Mononuclear cell (primary cell): ENCODE measurements around the gene ECEL1. TPM values are rescaled to one million over a fixed set of nuclear protein-coding genes. Genes with fewer than 3 reads are reported as not detected.
"Not testable (repeated sequence)": the region's sequence is repeated elsewhere in the genome, so short reads cannot be mapped to it uniquely, and the experiment has no call there.

Source experiments
- H3K27me3 ChIP-seq: 2 replicates; pipeline ENCODE4 v1.6.0; 2011; ENCODE audit warnings: low read length, control low read depth; ENCODE audit not compliant: insufficient read depth
- H3K4me1 ChIP-seq: 2 replicates; pipeline ENCODE4 v1.5.1; 2011; ENCODE audit warnings: mild to moderate bottlenecking, low read length, control low read depth; ENCODE audit not compliant: insufficient read depth
- H3K4me3 ChIP-seq: 2 replicates; pipeline ENCODE4 v1.5.1; 2011; ENCODE audit warnings: mild to moderate bottlenecking, low read length, moderate library complexity
- H3K9me3 ChIP-seq: 2 replicates; pipeline ENCODE4 v1.5.1; 2011; ENCODE audit warnings: low read depth, mild to moderate bottlenecking, control low read depth, low read length
- total RNA-seq: library from RNA; depleted of rRNA; stranded (reverse); fragments of >200 nt; gene quantifications from one replicate; pipeline ENCODE4 v1.2.3, GENCODE V29; 2012

ECEL1 gene
- total RNA-seq, 1 donor = not detected

- not testable (repeated sequence) for H3K4me1 ChIP-seq, H3K9me3 ChIP-seq, H3K27me3 ChIP-seq, H3K4me3 ChIP-seq
Measured at GRCh38 chr2:232451645-232452044, 36.0 kb downstream of the ECEL1 start.

- H3K27me3 ChIP-seq = no peaks in the 10 kb centered on the region
- H3K4me3 ChIP-seq = no peak overlapping the region
- H3K9me3 ChIP-seq = no peaks in the 10 kb centered on the region
- no peaks in the 10 kb centered on the region for H3K4me1 ChIP-seq
Measured at GRCh38 chr2:232449964-232450363, 37.7 kb downstream of the ECEL1 start.

GRCh38 chr2:232448304-232448690 is 39.3 kb downstream of the ECEL1 start:
- Histone ChIP-seq H3K4me3 (no peak overlapping the region), H3K9me3 (no peaks in the 10 kb centered on the region), H3K27me3 (no peaks in the 10 kb centered on the region), H3K4me1 (no peaks in the 10 kb centered on the region)

DNA sequence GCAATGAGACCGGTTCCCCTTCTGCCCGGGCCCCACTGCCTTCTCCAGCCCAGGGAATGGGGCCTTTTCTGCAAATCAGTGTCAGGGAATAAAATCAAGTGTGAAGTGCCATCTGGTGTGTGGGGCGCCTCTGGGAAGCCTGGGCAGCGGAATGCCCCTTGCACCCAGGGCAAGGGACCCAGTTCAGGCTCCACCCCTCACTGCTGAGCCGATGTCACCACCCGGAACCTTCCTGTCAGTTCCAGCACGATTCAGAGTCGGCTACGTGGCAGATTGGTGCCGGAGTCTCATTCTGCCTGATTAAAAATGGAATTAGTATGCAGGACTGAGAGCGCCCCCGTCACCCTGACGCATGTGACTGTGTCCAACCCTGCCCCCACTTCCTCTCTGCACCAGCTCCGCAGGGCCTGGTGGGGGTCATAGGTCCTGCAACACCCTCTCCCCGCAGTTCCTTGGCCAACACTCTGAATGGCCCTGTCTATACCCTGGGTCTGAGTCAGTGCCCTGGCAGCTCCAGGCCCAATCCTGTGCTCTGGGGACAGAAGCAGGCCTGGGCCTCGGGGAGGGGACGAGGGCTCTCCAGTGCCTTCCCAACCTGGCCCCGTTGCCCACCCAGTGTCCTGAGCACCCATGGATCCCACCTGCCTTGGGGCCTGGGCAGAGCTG is 39.9 kb downstream of the ECEL1 start:
- Histone ChIP-seq H3K4me1 (no peaks in the 10 kb centered on the region), H3K4me3 (no peak overlapping the region), H3K27me3 (no peaks in the 10 kb centered on the region), H3K9me3 (no peaks in the 10 kb centered on the region)

- H3K9me3 ChIP-seq = no peaks in the 10 kb centered on the region
- no peaks in the 10 kb centered on the region for H3K4me1 ChIP-seq
Measured at GRCh38 chr2:232447091-232447620, 40.5 kb downstream of the ECEL1 start.

GRCh38 chr2:232446266-232446777 is 41.3 kb downstream of the ECEL1 start:
- H3K9me3 ChIP-seq, H3K4me1 ChIP-seq, H3K4me3 ChIP-seq, H3K27me3 ChIP-seq: not testable (repeated sequence)

More at GRCh38 chr2:232447091-232447620, 40.5 kb downstream of the ECEL1 start:
- Histone ChIP-seq H3K4me3 (no peak overlapping the region), H3K27me3 (no peaks in the 10 kb centered on the region)

DNA sequence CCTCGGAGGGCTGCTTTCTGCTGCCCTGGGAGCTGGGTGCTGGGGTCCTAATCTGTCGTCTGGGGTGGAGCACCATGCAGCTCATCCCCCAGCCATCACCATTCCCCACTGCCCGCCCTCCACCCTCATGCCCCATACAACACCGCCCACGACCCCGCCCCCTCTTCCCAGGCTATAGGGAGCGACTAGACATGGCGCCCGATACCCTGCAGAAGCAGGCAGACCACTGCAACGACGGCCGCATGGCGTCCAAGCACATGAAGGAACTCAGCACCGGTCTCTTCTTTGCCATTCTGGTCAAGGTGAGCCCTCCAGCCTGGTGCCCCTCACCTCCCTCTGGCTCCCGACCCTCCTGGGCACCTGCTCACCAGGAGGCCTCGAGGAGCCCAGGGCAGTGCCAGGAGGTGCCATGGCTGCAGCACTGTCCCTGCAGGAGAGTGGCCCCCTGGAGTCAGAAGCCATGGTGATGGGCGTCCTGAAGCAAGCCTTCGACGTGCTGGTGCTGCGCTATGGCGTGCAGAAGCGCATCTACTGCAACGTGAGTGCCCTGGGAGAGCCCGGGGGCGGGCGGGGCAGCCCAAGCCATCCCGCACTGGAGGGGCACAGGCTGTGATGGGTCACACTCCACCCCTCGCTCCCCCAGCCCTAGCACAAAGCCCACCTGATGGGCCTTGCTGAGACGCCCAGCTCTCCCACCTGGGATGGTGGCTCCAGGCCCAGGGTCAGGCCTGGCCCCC is 42.3 kb downstream of the ECEL1 start:
- not testable (repeated sequence) for H3K27me3 ChIP-seq, H3K9me3 ChIP-seq, H3K4me3 ChIP-seq, H3K4me1 ChIP-seq

GRCh38 chr2:232444409-232445148 is 43.1 kb downstream of the ECEL1 start:
- Histone ChIP-seq H3K4me3 (no peak overlapping the region), H3K4me1 (no peaks in the 10 kb centered on the region), H3K27me3 (no peaks in the 10 kb centered on the region), H3K9me3 (no peaks in the 10 kb centered on the region)

DNA sequence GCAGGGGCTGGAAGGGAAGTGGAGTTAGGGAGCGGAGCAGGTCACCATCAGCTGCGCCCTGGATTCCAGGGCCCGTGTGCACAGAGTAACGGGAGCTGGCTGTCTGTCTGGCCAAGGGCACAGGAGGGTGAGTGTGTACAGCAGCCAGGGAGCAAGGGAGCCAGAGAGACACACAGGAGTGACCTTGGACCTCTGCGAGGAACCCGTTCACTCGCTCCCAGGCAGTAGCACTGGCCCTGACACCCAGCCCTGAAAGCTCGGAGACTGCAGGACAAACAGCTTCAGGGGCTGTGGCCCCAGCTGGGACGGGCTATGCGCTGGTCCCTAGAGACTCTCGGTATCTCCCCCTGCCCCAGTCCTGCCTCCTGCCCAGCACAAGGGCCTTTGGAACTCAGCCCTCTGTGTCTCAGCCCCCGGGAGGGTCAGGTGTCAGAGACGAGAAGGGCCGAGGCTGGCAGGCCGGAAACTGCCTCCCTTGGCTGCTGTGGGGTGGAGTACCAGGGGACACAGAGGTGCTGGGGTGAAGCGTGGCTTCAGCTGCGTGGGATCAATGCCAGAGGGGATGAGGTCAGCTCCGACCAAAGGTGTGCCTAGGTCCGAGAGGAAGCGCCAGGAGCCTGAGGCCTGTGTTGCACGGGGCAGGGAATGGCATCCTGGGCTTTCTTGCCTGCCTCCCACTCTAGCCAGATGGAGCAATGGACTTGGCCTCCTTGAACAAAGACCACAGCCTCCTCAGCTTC is 43.8 kb downstream of the ECEL1 start:
- H3K27me3 ChIP-seq, H3K4me1 ChIP-seq, H3K9me3 ChIP-seq, H3K4me3 ChIP-seq: not testable (repeated sequence)

- H3K4me3 ChIP-seq, H3K4me1 ChIP-seq, H3K9me3 ChIP-seq, H3K27me3 ChIP-seq: not testable (repeated sequence)
Measured at GRCh38 chr2:232443047-232443446, 44.6 kb downstream of the ECEL1 start.

DNA sequence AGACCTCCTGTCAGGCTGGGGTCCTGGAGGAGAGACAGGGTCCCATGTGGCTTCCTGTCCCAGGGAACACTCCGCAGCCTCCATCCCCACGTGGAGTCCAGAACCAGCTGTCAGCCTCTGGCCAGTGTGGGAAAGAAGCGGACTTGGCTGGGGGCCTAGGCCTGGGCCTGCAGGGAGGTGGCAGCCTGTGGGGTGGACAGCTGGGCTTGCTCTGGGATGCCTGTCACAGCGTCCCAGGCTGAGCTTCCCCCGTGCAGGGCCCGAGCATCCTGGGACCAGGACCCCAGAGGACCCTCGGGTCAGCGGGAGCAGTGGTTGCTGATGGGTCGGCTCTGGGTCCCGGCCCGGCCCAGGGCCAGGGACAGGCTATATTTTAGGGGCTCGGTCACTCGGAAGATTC is 45.2 kb downstream of the ECEL1 start:
- H3K27me3 ChIP-seq, H3K4me1 ChIP-seq, H3K4me3 ChIP-seq, H3K9me3 ChIP-seq: not testable (repeated sequence)

GRCh38 chr2:232441922-232442321 is 45.7 kb downstream of the ECEL1 start:
- not testable (repeated sequence) for H3K9me3 ChIP-seq, H3K4me1 ChIP-seq, H3K27me3 ChIP-seq, H3K4me3 ChIP-seq

- Histone ChIP-seq H3K9me3 (no peaks in the 10 kb centered on the region), H3K27me3 (no peaks in the 10 kb centered on the region), H3K4me1 (no peaks in the 10 kb centered on the region), H3K4me3 (no peak overlapping the region)
Measured at GRCh38 chr2:232441147-232441651, 46.4 kb downstream of the ECEL1 start.

GRCh38 chr2:232440220-232441018 is 47.2 kb downstream of the ECEL1 start:
- H3K27me3 ChIP-seq, H3K4me3 ChIP-seq, H3K9me3 ChIP-seq, H3K4me1 ChIP-seq: not testable (repeated sequence)
